ENCODE results near the gene SPATA9. TPM values are rescaled to one million over a fixed set of nuclear protein-coding genes. Genes with fewer than 3 reads are reported as not detected.

SPATA9 gene
- total and polyA plus RNA-seq, 10 donors: 0.23 to 2.8 (median 1.1) TPM; not detected in 1

GRCh38 chr5:95627971-95628810 is 54.6 kb downstream of the SPATA9 start:
- intact Hi-C loops (cut with DNase I; ENCODE audit: low total_unique reads): no loop called here
- WGBS, 5 donors: 80 to 94% (median 90%) methylated on average over 4 of the region's 4 CpGs

GRCh38 chr5:95626701-95627100 is 56.1 kb downstream of the SPATA9 start:
- intact Hi-C loops (cut with DNase I; ENCODE audit: low total_unique reads): no loop called here
- Histone ChIP-seq H3K27me3 (replicated peaks in 1 of 7) (no peaks in the 10 kb centered on the region), H3K4me3 (no peak overlapping the region), H3K27ac (no peak overlapping the region), H3K36me3 (no peaks in the 10 kb centered on the region), H3K4me1 (peaks cover 3 to 20% (median 13%) of the 10 kb centered on the region in 6 donors), H3K9me3 (no peaks in the 10 kb centered on the region)
- no peak for DNase-seq
- WGBS, 5 donors: 88 to 94% (median 92%) methylated on average over 1 of the region's 1 CpG
- TF ChIP-seq POLR2AphosphoS5 (IDR thresholded peaks at IDR 0.05) (no peak), POLR2A (IDR thresholded peaks at IDR 0.05) (no peak), CTCF (IDR thresholded peaks at IDR 0.05 in 8 of 11, conservative IDR thresholded peaks at IDR 0.05 in 3 of 11) (no peak)

More at GRCh38 chr5:95627971-95628810, 54.6 kb downstream of the SPATA9 start:
- Histone ChIP-seq H3K27me3 (replicated peaks in 1 of 7) (no peaks in the 10 kb centered on the region), H3K27ac (peak overlapping the region in 2 of 8 donors; percentile 18 to 32), H3K36me3 (no peaks in the 10 kb centered on the region), H3K9me3 (no peaks in the 10 kb centered on the region), H3K4me3 (no peak overlapping the region), H3K4me1 (peaks cover 0 to 12% (median 6%) of the 10 kb centered on the region in 6 donors)
- TF ChIP-seq POLR2AphosphoS5 (IDR thresholded peaks at IDR 0.05) (no peak), CTCF (IDR thresholded peaks at IDR 0.05 in 8 of 11, conservative IDR thresholded peaks at IDR 0.05 in 3 of 11) (no peak), POLR2A (IDR thresholded peaks at IDR 0.05) (no peak)
- no peak for DNase-seq

GRCh38 chr5:95624368-95624767 is 58.4 kb downstream of the SPATA9 start:
- Histone ChIP-seq H3K4me3 (no peak overlapping the region), H3K27ac (no peak overlapping the region), H3K4me1 (peaks cover 7 to 35% (median 29%) of the 10 kb centered on the region in 6 donors), H3K36me3 (no peaks in the 10 kb centered on the region), H3K9me3 (no peaks in the 10 kb centered on the region), H3K27me3 (replicated peaks in 1 of 7) (peaks cover 0 to 20% (median 0%) of the 10 kb centered on the region in 7 donors)
- DNase-seq: no peak
- 94 to 100% (median 96%) methylated on average over 2 of the region's 2 CpGs for WGBS, 5 donors
- intact Hi-C loops (cut with DNase I; ENCODE audit: low total_unique reads): no loop called here
- TF ChIP-seq CTCF (IDR thresholded peaks at IDR 0.05 in 8 of 11, conservative IDR thresholded peaks at IDR 0.05 in 3 of 11) (no peak), POLR2AphosphoS5 (IDR thresholded peaks at IDR 0.05) (no peak), POLR2A (IDR thresholded peaks at IDR 0.05) (no peak)

GRCh38 chr5:95623706-95624105 is 59.1 kb downstream of the SPATA9 start:
- Histone ChIP-seq H3K4me1 (peaks cover 7 to 42% (median 34%) of the 10 kb centered on the region in 6 donors), H3K27me3 (replicated peaks in 1 of 7) (peaks cover 0 to 22% (median 0%) of the 10 kb centered on the region in 7 donors), H3K36me3 (no peaks in the 10 kb centered on the region), H3K27ac (no peak overlapping the region), H3K4me3 (no peak overlapping the region), H3K9me3 (no peaks in the 10 kb centered on the region)
- intact Hi-C loops (cut with DNase I; ENCODE audit: low total_unique reads): no loop called here
- DNase-seq: no peak
- 95 to 99% (median 96%) methylated on average over 5 of the region's 5 CpGs for WGBS, 5 donors
- TF ChIP-seq POLR2A (IDR thresholded peaks at IDR 0.05): no peak
- no peak for TF ChIP-seq CTCF (IDR thresholded peaks at IDR 0.05 in 8 of 11, conservative IDR thresholded peaks at IDR 0.05 in 3 of 11)
- no peak for TF ChIP-seq POLR2AphosphoS5 (IDR thresholded peaks at IDR 0.05)

All from spleen (tissue), 11 donors.